GM19468 (cell line): ENCODE data around the gene TMEM205.
"Not testable (repeated sequence)": the region's sequence is repeated elsewhere in the genome, so short reads cannot be mapped to it uniquely, and the experiment has no call there.

Experiments used
- ATAC-seq: cut with Tn5 transposase; IDR thresholded peaks from one replicate; pipeline ENCODE4 v1.9.1; 2021; ENCODE audit warnings: mild to moderate bottlenecking, moderate library complexity, moderate number of reproducible peaks; ENCODE audit not compliant: unreplicated experiment; ENCODE audit errors: extremely low read depth

Gene TMEM205

DNA sequence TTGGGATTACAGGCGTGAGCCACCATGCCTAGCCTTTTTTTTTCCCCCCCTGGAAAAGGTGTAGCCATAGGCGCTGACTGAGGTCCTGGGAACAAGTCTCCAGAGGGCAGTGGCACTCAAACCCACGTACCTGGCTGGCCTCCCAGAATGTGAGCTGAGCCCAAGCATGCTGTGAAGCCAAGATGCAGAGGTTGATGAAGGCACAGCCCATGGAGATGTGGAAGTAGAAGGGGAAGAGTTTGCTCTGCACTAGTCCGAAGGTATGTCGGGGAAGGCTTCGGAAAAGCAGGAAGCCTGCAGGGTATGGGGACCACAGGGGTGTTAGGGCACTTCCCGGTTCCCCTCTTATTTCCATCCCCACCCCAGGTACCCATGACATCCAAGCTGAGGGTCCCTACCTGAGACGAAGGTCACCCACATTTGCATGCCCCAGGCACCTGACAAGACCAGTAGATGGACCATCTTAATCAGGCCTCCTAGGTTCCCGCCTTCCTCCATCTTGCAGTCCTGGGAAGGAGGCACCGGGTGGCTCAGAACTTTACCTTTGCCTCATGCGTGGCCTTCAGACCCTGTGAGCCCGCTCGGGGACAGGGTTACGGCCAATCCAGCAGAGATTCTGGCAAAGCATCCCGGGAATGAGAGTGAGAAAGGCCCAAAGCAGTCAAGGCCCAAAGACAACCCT is 805 bp downstream of the TMEM205 start:
- ATAC-seq: no peak

- ATAC-seq: no peak
These were observed 3.6 kb downstream of the TMEM205 start for GRCh38 chr19:11342429-11342828.

GRCh38 chr19:11340099-11340467 is 6.0 kb downstream of the TMEM205 start:
- not testable (repeated sequence) for ATAC-seq

DNA sequence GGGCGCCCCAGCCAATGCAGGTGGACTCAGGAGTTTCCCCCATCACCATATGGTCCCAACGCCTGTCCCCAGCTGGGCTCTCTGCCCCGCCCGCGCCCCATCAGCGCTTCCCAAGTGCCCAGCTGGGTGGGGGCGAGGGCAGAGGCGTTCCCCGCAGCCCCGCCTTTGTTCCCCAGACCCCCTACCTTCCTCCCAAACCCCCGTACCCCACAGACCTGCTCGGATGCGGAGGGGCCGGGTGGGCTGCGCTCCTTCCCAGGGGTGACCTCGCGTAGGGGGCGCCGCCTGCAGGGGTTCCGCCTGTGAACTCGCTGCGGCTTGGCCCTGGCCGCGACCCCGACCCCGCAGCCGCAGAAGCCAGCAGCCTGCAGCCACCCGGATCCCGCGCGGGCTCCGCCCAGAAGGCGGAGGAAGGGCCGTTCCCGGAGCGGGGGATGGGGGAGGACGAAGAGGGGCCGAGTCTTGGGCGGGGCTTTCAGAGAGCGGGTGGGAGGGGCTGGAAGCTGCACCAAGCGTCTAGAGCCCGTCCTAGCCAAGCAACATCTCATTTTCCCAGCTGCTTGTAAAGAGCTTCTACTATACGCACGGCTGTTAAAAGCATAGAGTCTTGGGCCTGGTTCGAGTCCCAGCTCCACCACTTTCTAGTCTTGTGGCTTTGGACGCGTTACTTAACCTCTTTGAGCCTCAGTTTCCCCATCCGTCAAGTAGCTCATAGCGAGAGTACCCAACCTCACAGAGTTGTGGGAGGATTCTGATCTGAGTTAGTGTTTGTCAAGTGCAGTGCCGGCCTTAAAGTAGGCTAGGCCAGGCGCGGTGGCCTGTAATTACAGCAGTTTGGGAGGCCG is 6.6 kb downstream of the TMEM205 start, which contains the start of gene RAB3D:
TSS of gene RAB3D (minus strand) at position 404 of the 845 bp plus-strand sequence. CDS start 2,258 bp downstream, outside the sequence.
- no peak for ATAC-seq

- no peak for ATAC-seq
These were observed 7.4 kb downstream of the TMEM205 start for GRCh38 chr19:11338569-11339253.

- no peak for ATAC-seq
These were observed 7.9 kb downstream of the TMEM205 start for GRCh38 chr19:11338121-11338520.

GRCh38 chr19:11337080-11337479 is 9.0 kb downstream of the TMEM205 start:
- no peak for ATAC-seq

GRCh38 chr19:11335449-11336146 is 10.5 kb downstream of the TMEM205 start:
- no peak for ATAC-seq

GRCh38 chr19:11333838-11334237 is 12.2 kb downstream of the TMEM205 start:
- ATAC-seq: not testable (repeated sequence)

- no peak for ATAC-seq
These were observed 13.2 kb downstream of the TMEM205 start for GRCh38 chr19:11332822-11333221.

- no peak for ATAC-seq
These were observed 14.6 kb downstream of the TMEM205 start for GRCh38 chr19:11331502-11331901.

- ATAC-seq: no peak
These were observed 15.9 kb downstream of the TMEM205 start for GRCh38 chr19:11330127-11330526.

DNA sequence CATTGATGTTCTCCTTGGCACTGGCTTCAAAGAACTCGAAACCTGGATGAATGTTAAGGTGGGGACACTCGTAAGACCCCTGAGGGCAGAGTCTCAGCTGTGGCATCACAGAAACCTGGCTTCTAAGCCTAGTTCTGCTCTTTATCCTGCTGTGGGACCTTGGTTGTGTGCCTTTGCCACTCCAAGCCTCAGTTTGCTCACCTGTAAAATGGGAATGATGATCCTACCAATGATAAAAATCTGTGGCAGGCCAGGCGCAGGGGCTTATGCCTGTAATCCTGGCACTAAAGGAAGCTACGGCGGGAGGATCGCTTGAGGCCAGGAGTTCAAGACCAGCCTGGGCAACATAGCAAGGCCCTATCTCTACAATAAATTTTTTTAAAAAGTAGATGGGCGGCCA is 20.5 kb downstream of the TMEM205 start:
- no peak for ATAC-seq

GRCh38 chr19:11324748-11325389 is 21.2 kb downstream of the TMEM205 start:
- no peak for ATAC-seq

DNA sequence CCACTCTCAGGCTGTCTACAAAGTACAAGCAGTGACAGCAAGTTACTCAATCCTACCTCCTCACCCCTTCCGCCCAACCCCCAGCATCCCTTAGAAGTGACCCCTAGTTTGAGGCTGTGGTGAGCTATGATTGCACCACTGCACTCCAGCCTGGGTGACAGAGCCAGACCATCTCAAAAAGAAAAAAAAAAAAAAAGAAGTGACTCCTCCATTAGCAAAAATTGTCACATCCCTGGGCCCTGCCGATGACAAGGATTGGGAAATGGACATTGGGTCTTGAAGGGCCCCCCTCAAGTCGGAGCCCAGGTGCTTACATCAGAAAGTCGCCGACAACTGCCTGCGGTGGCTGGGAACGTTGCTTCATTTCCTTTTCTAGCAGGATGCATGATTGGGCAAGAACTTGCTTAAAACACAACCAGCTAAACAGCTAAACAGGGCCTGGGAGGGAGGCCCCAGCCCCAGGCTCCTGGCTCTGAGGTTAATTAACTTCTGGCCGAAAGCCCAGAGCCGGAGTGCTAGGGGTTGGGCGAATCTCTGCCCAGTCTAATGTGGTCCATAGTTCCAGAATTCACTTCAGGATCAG is 21.9 kb downstream of the TMEM205 start:
- no peak for ATAC-seq

- ATAC-seq: no peak
These were observed 22.4 kb downstream of the TMEM205 start for GRCh38 chr19:11323601-11324078.

DNA sequence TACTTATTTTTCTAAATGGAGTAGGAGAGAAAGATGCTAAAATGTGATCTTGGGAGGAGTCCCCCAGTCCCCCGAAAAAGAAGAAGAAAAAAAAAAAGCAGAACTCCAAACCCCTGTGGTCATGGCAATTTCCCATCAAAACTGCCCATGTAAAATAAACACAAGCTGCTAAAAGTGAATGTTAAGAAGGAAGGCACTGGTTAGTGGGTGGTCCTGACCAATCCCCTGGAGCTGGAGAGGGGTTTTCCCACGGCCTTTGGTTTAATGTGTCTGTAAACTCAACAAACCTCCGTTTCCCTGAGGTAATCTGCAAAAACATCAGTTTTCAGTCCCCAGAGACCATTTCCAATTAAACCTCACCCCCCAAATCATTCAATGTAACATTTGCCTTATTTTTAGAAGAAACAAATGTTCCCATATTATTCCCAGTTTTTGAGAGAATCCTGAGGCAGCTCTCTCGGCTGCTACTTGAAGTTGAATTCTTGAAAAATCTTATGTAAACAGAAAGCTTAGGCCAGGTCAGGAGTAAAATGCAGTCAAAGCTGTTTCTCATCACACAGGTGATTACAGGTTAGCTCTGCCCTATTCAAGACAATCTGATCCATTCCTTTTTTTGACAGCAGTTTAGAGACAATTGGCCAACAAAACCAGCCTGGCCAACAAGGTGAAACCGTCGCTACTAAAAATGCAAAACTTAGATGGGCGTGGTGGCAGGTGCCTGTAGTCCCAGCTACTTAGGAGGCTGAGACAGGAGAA is 23.6 kb downstream of the TMEM205 start:
- no peak for ATAC-seq
